Natural killer cell (primary cell): ENCODE data around the gene BLM. TPM values are rescaled to one million over a fixed set of nuclear protein-coding genes. Genes with fewer than 3 reads are reported as not detected.

Experiments used
- ATAC-seq, 3 donors: fragments of 150-1000 bp in 2 of 3; fragments of 200-7000 bp in 1 of 3; cut with Tn5 transposase; 1 replicate in 1 of 3; 2 replicates in 2 of 3; pipeline ENCODE4 v1.10.0; 2021; ENCODE audit warnings: mild to moderate bottlenecking in 2 of 3, moderate library complexity in 2 of 3
- DNase-seq, 2 donors: peaks; one replicate each; pipeline versions ENCODE4 v3.0.0 to v3.0.0-alpha.2; 2013 to 2021; ENCODE audit warnings: mixed read lengths in 1 of 2
- H3K27ac ChIP-seq: one replicate; pipeline ENCODE4 v1.5.1; 2013; ENCODE audit warnings: mild to moderate bottlenecking, low read length
- H3K27me3 ChIP-seq: one replicate; pipeline ENCODE4 v1.6.1; 2013; ENCODE audit warnings: low read length; ENCODE audit not compliant: control insufficient read depth, insufficient read depth
- H3K36me3 ChIP-seq: one replicate; pipeline ENCODE4 v1.6.1; 2013; ENCODE audit warnings: low read length; ENCODE audit not compliant: control insufficient read depth, insufficient read depth
- H3K4me1 ChIP-seq: one replicate; pipeline ENCODE4 v1.6.1; 2013; ENCODE audit warnings: low read length; ENCODE audit not compliant: control insufficient read depth, insufficient read depth
- H3K4me3 ChIP-seq: one replicate; pipeline ENCODE4 v1.5.1; 2013; ENCODE audit warnings: low read length
- H3K9me3 ChIP-seq: one replicate; pipeline ENCODE4 v1.6.1; 2013; ENCODE audit warnings: low read length; ENCODE audit not compliant: control insufficient read depth, insufficient read depth
- H3K27ac Mint-ChIP-seq, 2 donors: one replicate each; pipeline ENCODE4 v1.8.0; 2022; ENCODE audit warnings: mild to moderate bottlenecking in 2 of 2, mixed read lengths in 2 of 2, moderate library complexity in 1 of 2
- H3K27me3 Mint-ChIP-seq, 2 donors: one replicate each; pipeline ENCODE4 v1.8.0; 2022; ENCODE audit warnings: low read depth in 2 of 2, mixed read lengths in 2 of 2
- H3K36me3 Mint-ChIP-seq: one replicate; pipeline ENCODE4 v1.8.0; 2022; ENCODE audit warnings: mixed read lengths
- H3K4me1 Mint-ChIP-seq, 2 donors: one replicate each; pipeline ENCODE4 v1.8.0; 2022; ENCODE audit warnings: mixed read lengths in 2 of 2
- H3K4me3 Mint-ChIP-seq: one replicate; pipeline ENCODE4 v1.8.0; 2022; ENCODE audit warnings: mild to moderate bottlenecking, moderate library complexity, mixed read lengths
- H3K9me3 Mint-ChIP-seq, 2 donors: one replicate each; pipeline ENCODE4 v1.8.0; 2022; ENCODE audit warnings: mixed read lengths in 2 of 2
- WGBS: methylation state at CpG from one replicate; pipeline ENCODE4 v1.1.7; 2013; ENCODE audit warnings: missing lambda C conversion rate; ENCODE audit not compliant: insufficient coverage; 5-methylcytosine and 5-hydroxymethylcytosine counted together
- intact Hi-C: fragments of 100-400 bp; cut with micrococcal nuclease; formaldehyde crosslinking; loops from one replicate; pipeline ENCODE4 v1.14.2; 2022
- total RNA-seq, 4 donors: library from RNA; stranded (reverse); fragments of 120-200 nt in 1 of 4; gene quantifications; one replicate each; pipeline versions ENCODE4 v1.2.3 to v1.2.4, GENCODE V29; 2013 to 2022
- TF ChIP-seq, protein P1 (sequence below): fragments of 200-600 bp; IDR thresholded peaks from one replicate; pipeline ENCODE4 v1.8.0; 2022; ENCODE audit warnings: antibody characterized with exemption

BLM gene
- total RNA-seq, 3 donors from 2014 or later (not counting 1 experiment from before 2014, with no cell fraction given): 9.9 to 15.9 (median 14.1) TPM

DNA sequence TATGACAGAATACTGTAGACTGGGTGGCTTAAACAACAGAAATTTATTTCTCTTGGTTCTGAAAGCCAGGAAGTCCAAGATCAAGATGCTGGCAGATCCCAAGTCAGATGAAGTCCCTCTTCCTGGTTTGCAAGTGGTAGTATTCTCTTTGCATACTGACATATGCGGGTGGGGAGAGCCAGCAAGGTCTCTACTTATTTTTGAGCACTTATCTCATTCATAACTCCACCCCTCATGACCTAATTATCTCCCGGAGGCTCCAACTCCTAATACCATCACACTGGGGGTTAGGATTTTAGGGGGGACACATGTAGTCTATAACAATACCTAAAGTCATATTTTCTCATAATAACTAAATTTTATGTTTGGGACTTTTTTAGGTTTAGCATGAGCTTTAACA, 65.3 kb downstream of the BLM start:
- Mint-ChIP-seq H3K27ac (peak overlapping the region in 1 of 2 donors; percentile 83), H3K27me3 (no peaks in the 10 kb centered on the region), H3K4me1 (peaks cover 20 to 24% of the 10 kb centered on the region in 2 donors), H3K36me3 (peaks cover 10% of the 10 kb centered on the region), H3K9me3 (peaks cover 2 to 3% of the 10 kb centered on the region in 2 donors), H3K4me3 (no peak overlapping the region)
- H3K36me3 ChIP-seq: peaks cover 2% of the 10 kb centered on the region
- no peak for ATAC-seq
- no peak for DNase-seq
- intact Hi-C loops: no loop called here
- H3K27ac ChIP-seq: no peak overlapping the region
- H3K27me3 ChIP-seq: no peaks in the 10 kb centered on the region
- H3K4me3 ChIP-seq: no peak overlapping the region
- H3K4me1 ChIP-seq: peaks cover 15% of the 10 kb centered on the region
- TF ChIP-seq, protein P1, sequence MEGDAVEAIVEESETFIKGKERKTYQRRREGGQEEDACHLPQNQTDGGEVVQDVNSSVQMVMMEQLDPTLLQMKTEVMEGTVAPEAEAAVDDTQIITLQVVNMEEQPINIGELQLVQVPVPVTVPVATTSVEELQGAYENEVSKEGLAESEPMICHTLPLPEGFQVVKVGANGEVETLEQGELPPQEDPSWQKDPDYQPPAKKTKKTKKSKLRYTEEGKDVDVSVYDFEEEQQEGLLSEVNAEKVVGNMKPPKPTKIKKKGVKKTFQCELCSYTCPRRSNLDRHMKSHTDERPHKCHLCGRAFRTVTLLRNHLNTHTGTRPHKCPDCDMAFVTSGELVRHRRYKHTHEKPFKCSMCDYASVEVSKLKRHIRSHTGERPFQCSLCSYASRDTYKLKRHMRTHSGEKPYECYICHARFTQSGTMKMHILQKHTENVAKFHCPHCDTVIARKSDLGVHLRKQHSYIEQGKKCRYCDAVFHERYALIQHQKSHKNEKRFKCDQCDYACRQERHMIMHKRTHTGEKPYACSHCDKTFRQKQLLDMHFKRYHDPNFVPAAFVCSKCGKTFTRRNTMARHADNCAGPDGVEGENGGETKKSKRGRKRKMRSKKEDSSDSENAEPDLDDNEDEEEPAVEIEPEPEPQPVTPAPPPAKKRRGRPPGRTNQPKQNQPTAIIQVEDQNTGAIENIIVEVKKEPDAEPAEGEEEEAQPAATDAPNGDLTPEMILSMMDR: no peak
- 91% methylated on average over 1 of the region's 2 CpGs for WGBS
- no peaks in the 10 kb centered on the region for H3K9me3 ChIP-seq

DNA sequence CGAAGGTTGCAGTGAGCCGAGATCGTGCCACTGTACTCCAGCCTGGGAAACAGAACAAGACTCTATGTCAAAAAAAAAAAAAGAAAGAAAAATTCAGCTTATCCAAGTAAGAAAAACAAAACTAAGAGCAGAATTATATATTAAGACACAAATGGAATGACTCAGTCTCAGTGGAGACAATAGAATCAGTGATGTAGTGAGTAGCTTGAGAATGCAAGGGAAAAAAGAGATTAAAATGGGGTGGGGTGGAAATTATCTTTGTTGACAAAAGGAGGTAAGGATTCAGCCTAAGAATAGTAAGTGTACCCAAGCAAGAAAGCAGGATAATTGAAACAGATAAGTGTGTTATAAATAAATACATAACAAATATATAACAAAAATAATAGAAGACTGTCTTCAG, 70.7 kb downstream of the BLM start:
- Mint-ChIP-seq H3K4me1 (peaks cover 0 to 5% of the 10 kb centered on the region in 2 donors), H3K27ac (no peak overlapping the region), H3K4me3 (no peak overlapping the region), H3K36me3 (peaks cover 10% of the 10 kb centered on the region), H3K9me3 (no peaks in the 10 kb centered on the region), H3K27me3 (no peaks in the 10 kb centered on the region)
- peaks cover 4% of the 10 kb centered on the region for H3K36me3 ChIP-seq
- ATAC-seq: no peak
- DNase-seq: no peak
- 100% methylated on average over 2 of the region's 3 CpGs for WGBS
- peaks cover 2% of the 10 kb centered on the region for H3K4me1 ChIP-seq
- no peaks in the 10 kb centered on the region for H3K27me3 ChIP-seq
- intact Hi-C loops: no loop called here
- TF ChIP-seq, protein P1: no peak
- no peak overlapping the region for H3K27ac ChIP-seq
- no peaks in the 10 kb centered on the region for H3K9me3 ChIP-seq
- H3K4me3 ChIP-seq: no peak overlapping the region

DNA sequence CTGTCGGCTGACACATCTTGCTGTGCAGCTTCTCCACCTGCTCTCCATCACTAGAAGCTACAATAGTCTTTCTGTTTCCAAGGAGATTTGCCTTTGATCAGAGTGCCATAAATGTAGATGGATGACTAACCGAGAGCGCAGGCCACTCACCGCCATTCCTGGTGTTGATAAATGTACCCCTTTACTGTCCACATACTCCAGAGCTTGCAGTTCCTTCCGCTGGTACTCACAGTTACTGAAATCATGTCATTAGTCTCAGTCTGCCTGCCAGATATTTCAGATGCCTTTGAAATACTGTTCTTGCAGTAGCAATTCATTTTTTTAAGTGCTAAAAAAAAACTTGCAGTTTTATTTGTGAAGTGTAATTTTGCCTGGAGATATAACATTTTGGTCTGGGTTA, 72.3 kb downstream of the BLM start:
- H3K36me3 Mint-ChIP-seq: peaks cover 10% of the 10 kb centered on the region
- intact Hi-C loops: no loop called here
- DNase-seq (no peak), ATAC-seq (no peak)
- 98% methylated on average over 5 of the region's 5 CpGs for WGBS
- peaks cover 9% of the 10 kb centered on the region for H3K4me1 ChIP-seq
- H3K4me3 ChIP-seq: no peak overlapping the region
- H3K36me3 ChIP-seq: peaks cover 4% of the 10 kb centered on the region
- no peaks in the 10 kb centered on the region for H3K9me3 Mint-ChIP-seq
- no peak overlapping the region for H3K27ac Mint-ChIP-seq
- H3K27me3 Mint-ChIP-seq: no peaks in the 10 kb centered on the region
- H3K27ac ChIP-seq: no peak overlapping the region
- H3K9me3 ChIP-seq: no peaks in the 10 kb centered on the region
- no peak overlapping the region for H3K4me3 Mint-ChIP-seq
- peaks cover 10 to 14% of the 10 kb centered on the region in 2 donors for H3K4me1 Mint-ChIP-seq
- TF ChIP-seq, protein P1: no peak
- no peaks in the 10 kb centered on the region for H3K27me3 ChIP-seq

DNA sequence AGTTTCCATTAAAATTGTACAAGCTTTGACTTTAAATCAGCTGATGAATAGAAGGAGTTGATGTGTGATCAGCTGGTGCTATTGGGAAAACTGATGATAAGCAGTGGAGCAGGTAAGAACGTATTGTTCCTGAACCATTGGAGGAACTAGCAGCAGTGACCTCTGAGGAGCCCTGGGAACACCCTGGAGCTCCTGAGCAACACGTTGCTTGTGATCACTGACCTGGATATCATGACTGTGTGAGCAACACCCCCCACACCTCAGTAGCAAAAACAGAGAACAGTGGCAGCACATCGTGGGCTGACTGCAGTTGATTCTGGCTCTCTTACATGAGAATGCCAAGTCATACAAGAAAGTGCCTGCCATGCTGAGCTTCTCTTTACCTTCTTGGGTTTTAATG, 72.9 kb downstream of the BLM start:
- Histone ChIP-seq H3K36me3 (peaks cover 7% of the 10 kb centered on the region), H3K4me1 (peaks cover 9% of the 10 kb centered on the region), H3K9me3 (no peaks in the 10 kb centered on the region), H3K4me3 (no peak overlapping the region), H3K27me3 (no peaks in the 10 kb centered on the region), H3K27ac (no peak overlapping the region)
- Mint-ChIP-seq H3K36me3 (peaks cover 6% of the 10 kb centered on the region), H3K4me1 (peaks cover 10 to 14% of the 10 kb centered on the region in 2 donors), H3K9me3 (no peaks in the 10 kb centered on the region), H3K4me3 (no peak overlapping the region), H3K27ac (no peak overlapping the region), H3K27me3 (no peaks in the 10 kb centered on the region)
- intact Hi-C loops: no loop called here
- ATAC-seq (no peak), DNase-seq (no peak)
- WGBS: 79% methylated on average over 3 of the region's 3 CpGs
- TF ChIP-seq, protein P1: no peak
